HepG2 (cell line): Measurements from ENCODE around the gene SP5. TPM values are rescaled to one million over a fixed set of nuclear protein-coding genes. Genes with fewer than 3 reads are reported as not detected.

ENCODE experiments used
- GPN1 ChIP-seq: sonication (generic); formaldehyde crosslinking; IDR thresholded peaks from 2 replicates; pipeline ENCODE4 v1.5.1; 2020; ENCODE audit warnings: missing genetic modification reagents, borderline replicate concordance
- HIVEP1 ChIP-seq: sonication (generic); formaldehyde crosslinking; IDR thresholded peaks from 2 replicates; pipeline ENCODE4 v1.4.0; 2020; ENCODE audit warnings: mild to moderate bottlenecking, missing genetic modification reagents
- HNRNPH1 ChIP-seq: fragments of 200-400 bp; formaldehyde crosslinking; optimal IDR thresholded peaks from 2 replicates; pipeline ENCODE3; 2017; ENCODE audit warnings: mild to moderate bottlenecking, low read depth, low read length
- HOXD1 ChIP-seq: sonication (generic); formaldehyde crosslinking; IDR thresholded peaks from 2 replicates; pipeline ENCODE4 v1.5.0; 2020; ENCODE audit warnings: missing genetic modification reagents
- KDM3A ChIP-seq: IDR thresholded peaks from 2 replicates; pipeline ENCODE4 v1.6.1; 2018; ENCODE audit warnings: low read depth, missing compliant biosample characterization
- KLF11 ChIP-seq: IDR thresholded peaks from 2 replicates; pipeline ENCODE4 v1.6.1; 2016; ENCODE audit warnings: missing compliant biosample characterization
- MTA3 ChIP-seq: sonication (generic); formaldehyde crosslinking; IDR thresholded peaks from 2 replicates; pipeline ENCODE4 v1.4.0; 2020; ENCODE audit warnings: missing genetic modification reagents
- MTERF4 ChIP-seq: sonication (generic); formaldehyde crosslinking; IDR thresholded peaks from 2 replicates; pipeline ENCODE4 v1.8.0; 2023; ENCODE audit warnings: mild to moderate bottlenecking, missing genetic modification reagents
- MYPOP ChIP-seq: sonication (generic); formaldehyde crosslinking; IDR thresholded peaks from 2 replicates; pipeline ENCODE4 v1.8.1; 2023; ENCODE audit warnings: mild to moderate bottlenecking, moderate library complexity, missing genetic modification reagents
- NFIB ChIP-seq: sonication (generic); formaldehyde crosslinking; IDR thresholded peaks from 2 replicates; pipeline ENCODE4 v1.9.0; 2021; ENCODE audit warnings: missing genetic modification reagents, mild to moderate bottlenecking, borderline replicate concordance
- NR2F1 ChIP-seq, 2 experiments: fragments of 450-650 bp in 1 of 2; formaldehyde crosslinking in 1 of 2; IDR thresholded peaks; 2 replicates each; pipeline versions ENCODE4 v1.5.0 to v1.6.1; 2016 to 2020; ENCODE audit warnings: mild to moderate bottlenecking in 1 of 2, missing compliant biosample characterization in 1 of 2, missing genetic modification reagents in 1 of 2, moderate library complexity in 1 of 2
- PAX8 ChIP-seq: sonication (generic); formaldehyde crosslinking; IDR thresholded peaks from 2 replicates; pipeline ENCODE4 v1.8.0; 2022; ENCODE audit warnings: mild to moderate bottlenecking, missing genetic modification reagents, borderline replicate concordance
- PITX1 ChIP-seq: sonication (generic); formaldehyde crosslinking; IDR thresholded peaks from 2 replicates; pipeline ENCODE4 v1.5.1; 2020; ENCODE audit warnings: mild to moderate bottlenecking, missing genetic modification reagents
- RFX5 ChIP-seq: IDR thresholded peaks from 2 replicates; pipeline ENCODE4 v1.6.1; 2011; ENCODE audit warnings: low read depth, low read length, improper control_type of control experiment
- STAT5B ChIP-seq: sonication (generic); formaldehyde crosslinking; IDR thresholded peaks from 2 replicates; pipeline ENCODE4 v1.4.0; 2020; ENCODE audit warnings: missing genetic modification reagents
- TOE1 ChIP-seq: sonication (generic); formaldehyde crosslinking; IDR thresholded peaks from 2 replicates; pipeline ENCODE4 v1.4.0; 2020; ENCODE audit warnings: mild to moderate bottlenecking, missing genetic modification reagents
- ZC3H4 ChIP-seq: sonication (generic); formaldehyde crosslinking; IDR thresholded peaks from 2 replicates; pipeline ENCODE4 v1.4.0; 2020; ENCODE audit warnings: missing genetic modification reagents, borderline replicate concordance
- ZFAT ChIP-seq: sonication (generic); formaldehyde crosslinking; conservative IDR thresholded peaks from 2 replicates; pipeline ENCODE4 v1.8.1; 2023; ENCODE audit warnings: missing genetic modification reagents, inconsistent platforms
- ZKSCAN1 ChIP-seq: fragments of 150-350 bp; IDR thresholded peaks from 2 replicates; pipeline ENCODE4 v1.6.1; 2014; ENCODE audit warnings: low read length
- ZNF235 ChIP-seq: sonication (generic); formaldehyde crosslinking; IDR thresholded peaks from 2 replicates; pipeline ENCODE4 v1.8.1; 2023; ENCODE audit warnings: mild to moderate bottlenecking, missing genetic modification reagents, borderline replicate concordance
- ZNF292 ChIP-seq: sonication (generic); formaldehyde crosslinking; IDR thresholded peaks from 2 replicates; pipeline ENCODE4 v1.8.1; 2022; ENCODE audit warnings: mild to moderate bottlenecking, low read depth, missing genetic modification reagents, borderline replicate concordance
- ZNF30 ChIP-seq: sonication (generic); formaldehyde crosslinking; IDR thresholded peaks from 2 replicates; pipeline ENCODE4 v1.5.0; 2020; ENCODE audit warnings: mild to moderate bottlenecking, missing genetic modification reagents
- ZNF382 ChIP-seq: sonication (generic); formaldehyde crosslinking; IDR thresholded peaks from 2 replicates; pipeline ENCODE4 v1.5.0; 2020; ENCODE audit warnings: missing genetic modification reagents, mild to moderate bottlenecking, borderline replicate concordance
- ZNF484 ChIP-seq: sonication (generic); formaldehyde crosslinking; IDR thresholded peaks from 2 replicates; pipeline ENCODE4 v1.5.1; 2020; ENCODE audit warnings: mild to moderate bottlenecking, low read depth, missing genetic modification reagents, borderline replicate concordance
- ZNF724P ChIP-seq: sonication (generic); formaldehyde crosslinking; IDR thresholded peaks from 2 replicates; pipeline ENCODE4 v1.8.0; 2022; ENCODE audit warnings: missing genetic modification reagents, borderline replicate concordance
- ZNF747 ChIP-seq: sonication (generic); formaldehyde crosslinking; IDR thresholded peaks from 2 replicates; pipeline ENCODE4 v1.8.1; 2023; ENCODE audit warnings: missing genetic modification reagents, mild to moderate bottlenecking, borderline replicate concordance
- polyA plus RNA-seq, 8 experiments: library from polyadenylated mRNA; depleted of rRNA in 3 of 8; stranded (reverse) in 7 of 8; unstranded in 1 of 8; fragments of >200 nt; fragmentation: Illumina TruSeq in 4 of 8; extraction: Trizol in 4 of 8; gene quantifications; 2 replicates each; pipeline versions ENCODE4 v1.2.1 to v1.2.3, GENCODE V29; 2011 to 2016; ENCODE audit warnings: low read depth in 4 of 8, missing spikeins in 1 of 8, mixed read lengths in 1 of 8; ENCODE audit not compliant: insufficient read depth in 1 of 8
- total RNA-seq, 5 experiments: library from RNA; depleted of rRNA; stranded (reverse); fragments of >200 nt; fragmentation: Illumina TruSeq; extraction: Trizol; gene quantifications; 2 replicates each; pipeline ENCODE4 v1.2.3, GENCODE V29; 2016; ENCODE audit warnings: low read depth in 1 of 5

The SP5 gene
- total and polyA plus RNA-seq, 2 of the 13 experiments (the other 11 are each of a cell fraction or from before 2014, with no cell fraction given): 50.8 to 119 TPM

- no peak for TF ChIP-seq ZNF724P
- 0 out of 2 replicates have a peak, but pooled peaks have one; percentile 10 for TF ChIP-seq MYPOP (CRISPR knock-in tag)
- TF ChIP-seq STAT5B (CRISPR knock-in tag): no peak
- TF ChIP-seq KLF11 (CRISPR knock-in tag): no peak
- no peak for TF ChIP-seq NFIB (CRISPR knock-in tag)
- peak; percentile 77; the same call in 1 of the 2 replicates for TF ChIP-seq ZNF30 (CRISPR knock-in tag)
- no peak for TF ChIP-seq MTA3 (CRISPR knock-in tag)
- TF ChIP-seq ZFAT (CRISPR knock-in tag): peak; percentile 66
- TF ChIP-seq ZNF382: no peak
- no peak for TF ChIP-seq PAX8 (CRISPR knock-in tag)
- no peak; the same call in 1 of the 2 replicates for TF ChIP-seq ZC3H4 (CRISPR knock-in tag)
- TF ChIP-seq HNRNPH1: no peak
- TF ChIP-seq PITX1 (CRISPR knock-in tag): no peak; the same call in 1 of the 2 replicates
- TF ChIP-seq ZKSCAN1: no peak
- TF ChIP-seq RFX5: no peak
- TF ChIP-seq HOXD1: no peak
- no peak for TF ChIP-seq MTERF4 (CRISPR knock-in tag)
- TF ChIP-seq ZNF747 (CRISPR knock-in tag): no peak; the same call in 1 of the 2 replicates
- no peak for TF ChIP-seq TOE1 (CRISPR knock-in tag)
- TF ChIP-seq HIVEP1 (CRISPR knock-in tag): no peak
- no peak for TF ChIP-seq KDM3A (CRISPR knock-in tag)
- no peak for TF ChIP-seq NR2F1 (CRISPR knock-in tag; IDR thresholded peaks at IDR 0.05)
- TF ChIP-seq ZNF235: no peak
- TF ChIP-seq ZNF292 (CRISPR knock-in tag): no peak
- no peak for TF ChIP-seq GPN1 (CRISPR knock-in tag)
- no peak for TF ChIP-seq ZNF484 (CRISPR knock-in tag)
Observed at GRCh38 chr2:170713543-170714380, 1.4 kb upstream of the SP5 start (continued).
